Measurements from ENCODE around the gene STRBP. TPM values are rescaled to one million over a fixed set of nuclear protein-coding genes. Genes with fewer than 3 reads are reported as not detected.

The STRBP gene
- total RNA-seq, 1 experiment from 2014 or later, result 96.3 TPM

DNA sequence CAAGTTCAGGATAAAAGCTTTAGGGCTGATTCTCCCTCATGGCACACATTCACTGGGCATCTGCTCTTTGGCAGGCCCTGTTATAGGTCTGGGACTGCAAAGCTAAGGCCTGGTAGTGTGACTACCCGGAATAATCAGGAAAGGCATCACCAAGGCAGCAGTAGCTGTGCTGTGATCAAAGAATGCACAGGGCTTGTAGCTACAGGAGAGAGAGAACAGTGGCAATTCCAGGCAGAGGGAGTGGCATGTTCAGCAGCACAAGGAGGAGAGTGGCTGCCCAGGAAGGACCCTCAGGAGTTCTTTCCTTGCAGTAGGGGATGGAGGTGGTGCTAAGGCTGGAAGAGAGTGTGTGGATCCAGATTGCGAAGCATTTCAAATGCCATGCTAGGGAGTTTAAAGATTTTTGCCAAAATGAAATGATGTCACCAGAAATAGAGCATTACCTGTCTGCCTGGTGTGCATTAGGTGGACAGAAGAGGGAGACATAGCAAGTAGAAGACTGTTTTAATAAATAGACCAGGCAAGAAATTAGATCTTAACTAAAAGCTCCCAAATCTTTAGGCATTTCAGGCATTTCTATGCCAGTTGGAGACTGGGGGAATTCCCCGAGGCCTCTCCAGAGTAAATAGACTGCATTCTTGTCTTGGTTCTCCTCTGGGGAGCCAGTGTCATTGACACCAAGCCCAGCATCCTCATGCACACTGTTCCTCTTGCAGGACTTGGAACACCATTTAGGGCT lies 165.8 kb downstream of the STRBP start:
- POLR2A ChIA-PET, result no interaction called here
- Mint-ChIP-seq H3K27ac (peak overlapping the region; percentile 55), H3K27me3 (ENCODE audit: low read depth) (no peaks in the 10 kb centered on the region), H3K4me1 (peaks cover 29% of the 10 kb centered on the region), H3K9me3 (no peaks in the 10 kb centered on the region), H3K36me3 (peaks cover 40% of the 10 kb centered on the region), H3K4me3 (no peak overlapping the region)
- CTCF ChIA-PET, result interaction anchor here (0.7 to 3.0 kb wide), 8 partner anchors 8 to 263 kb away, joined by 3 to 20 read pairs (median 5); partner anchors contain the start of gene CRB2
- TF ChIP-seq CREM (CRISPR knock-in tag; IDR thresholded peaks at IDR 0.05), result no peak
- no peak for TF ChIP-seq JUN (CRISPR knock-in tag; IDR thresholded peaks at IDR 0.05)
- no peak for TF ChIP-seq MXD4 (CRISPR knock-in tag; IDR thresholded peaks at IDR 0.05; ENCODE audit: borderline replicate concordance)
- TF ChIP-seq, protein P1, sequence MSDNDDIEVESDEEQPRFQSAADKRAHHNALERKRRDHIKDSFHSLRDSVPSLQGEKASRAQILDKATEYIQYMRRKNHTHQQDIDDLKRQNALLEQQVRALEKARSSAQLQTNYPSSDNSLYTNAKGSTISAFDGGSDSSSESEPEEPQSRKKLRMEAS (CRISPR knock-in tag; IDR thresholded peaks at IDR 0.05), result no peak
- peak; percentile 21 for ATAC-seq
- no peak for DNase-seq (ENCODE audit: low spot score)

DNA sequence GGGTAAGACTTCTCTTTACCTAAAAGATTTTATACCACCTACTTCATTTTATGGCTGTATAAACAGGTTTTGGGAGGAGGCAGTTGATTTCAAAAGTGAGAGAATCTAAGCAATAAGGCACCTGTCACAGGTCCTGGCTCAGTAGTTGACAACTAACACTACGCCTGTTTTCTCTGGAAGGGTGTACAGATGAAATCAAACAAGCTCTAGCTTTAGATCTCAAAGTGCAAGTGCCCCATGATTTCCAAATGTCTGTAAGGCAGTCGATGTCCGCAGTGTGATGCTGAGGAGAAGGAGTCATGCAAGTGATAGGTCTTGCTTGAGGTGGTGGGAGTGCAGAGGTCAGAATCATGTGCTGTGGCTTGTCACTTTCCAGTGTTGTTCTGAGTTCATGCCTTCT lies 168.8 kb downstream of the STRBP start:
- POLR2A ChIA-PET, result no interaction called here
- Mint-ChIP-seq H3K27me3 (ENCODE audit: low read depth) (no peaks in the 10 kb centered on the region), H3K4me1 (peaks cover 51% of the 10 kb centered on the region), H3K4me3 (no peak overlapping the region), H3K27ac (peak overlapping the region; percentile 95), H3K36me3 (peaks cover 42% of the 10 kb centered on the region), H3K9me3 (no peaks in the 10 kb centered on the region)
- ATAC-seq (no peak), DNase-seq (ENCODE audit: low spot score) (no peak)
- CTCF ChIA-PET, result interaction anchor here (1.1 kb wide), 1 partner anchor 250 kb away, joined by 3 read pairs; no protein-coding TSS in a partner anchor
- TF ChIP-seq AR (CRISPR knock-in tag; IDR thresholded peaks at IDR 0.05), result no peak
- TF ChIP-seq OVOL2 (CRISPR knock-in tag; IDR thresholded peaks at IDR 0.05; ENCODE audit: borderline replicate concordance), result no peak
- TF ChIP-seq, protein P2, sequence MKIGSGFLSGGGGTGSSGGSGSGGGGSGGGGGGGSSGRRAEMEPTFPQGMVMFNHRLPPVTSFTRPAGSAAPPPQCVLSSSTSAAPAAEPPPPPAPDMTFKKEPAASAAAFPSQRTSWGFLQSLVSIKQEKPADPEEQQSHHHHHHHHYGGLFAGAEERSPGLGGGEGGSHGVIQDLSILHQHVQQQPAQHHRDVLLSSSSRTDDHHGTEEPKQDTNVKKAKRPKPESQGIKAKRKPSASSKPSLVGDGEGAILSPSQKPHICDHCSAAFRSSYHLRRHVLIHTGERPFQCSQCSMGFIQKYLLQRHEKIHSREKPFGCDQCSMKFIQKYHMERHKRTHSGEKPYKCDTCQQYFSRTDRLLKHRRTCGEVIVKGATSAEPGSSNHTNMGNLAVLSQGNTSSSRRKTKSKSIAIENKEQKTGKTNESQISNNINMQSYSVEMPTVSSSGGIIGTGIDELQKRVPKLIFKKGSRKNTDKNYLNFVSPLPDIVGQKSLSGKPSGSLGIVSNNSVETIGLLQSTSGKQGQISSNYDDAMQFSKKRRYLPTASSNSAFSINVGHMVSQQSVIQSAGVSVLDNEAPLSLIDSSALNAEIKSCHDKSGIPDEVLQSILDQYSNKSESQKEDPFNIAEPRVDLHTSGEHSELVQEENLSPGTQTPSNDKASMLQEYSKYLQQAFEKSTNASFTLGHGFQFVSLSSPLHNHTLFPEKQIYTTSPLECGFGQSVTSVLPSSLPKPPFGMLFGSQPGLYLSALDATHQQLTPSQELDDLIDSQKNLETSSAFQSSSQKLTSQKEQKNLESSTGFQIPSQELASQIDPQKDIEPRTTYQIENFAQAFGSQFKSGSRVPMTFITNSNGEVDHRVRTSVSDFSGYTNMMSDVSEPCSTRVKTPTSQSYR (CRISPR knock-in tag; IDR thresholded peaks at IDR 0.05), result no peak
- TF ChIP-seq CREB1 (CRISPR knock-in tag; IDR thresholded peaks at IDR 0.05), result no peak
- no peak for TF ChIP-seq RELA (CRISPR knock-in tag; IDR thresholded peaks at IDR 0.05; ENCODE audit: borderline replicate concordance)
- no peak for TF ChIP-seq NR3C1 (CRISPR knock-in tag; conservative IDR thresholded peaks at IDR 0.05; ENCODE audit: low read depth)
- TF ChIP-seq KAT7 (CRISPR knock-in tag; IDR thresholded peaks at IDR 0.05; ENCODE audit: borderline replicate concordance), result no peak
- TF ChIP-seq, protein P3, sequence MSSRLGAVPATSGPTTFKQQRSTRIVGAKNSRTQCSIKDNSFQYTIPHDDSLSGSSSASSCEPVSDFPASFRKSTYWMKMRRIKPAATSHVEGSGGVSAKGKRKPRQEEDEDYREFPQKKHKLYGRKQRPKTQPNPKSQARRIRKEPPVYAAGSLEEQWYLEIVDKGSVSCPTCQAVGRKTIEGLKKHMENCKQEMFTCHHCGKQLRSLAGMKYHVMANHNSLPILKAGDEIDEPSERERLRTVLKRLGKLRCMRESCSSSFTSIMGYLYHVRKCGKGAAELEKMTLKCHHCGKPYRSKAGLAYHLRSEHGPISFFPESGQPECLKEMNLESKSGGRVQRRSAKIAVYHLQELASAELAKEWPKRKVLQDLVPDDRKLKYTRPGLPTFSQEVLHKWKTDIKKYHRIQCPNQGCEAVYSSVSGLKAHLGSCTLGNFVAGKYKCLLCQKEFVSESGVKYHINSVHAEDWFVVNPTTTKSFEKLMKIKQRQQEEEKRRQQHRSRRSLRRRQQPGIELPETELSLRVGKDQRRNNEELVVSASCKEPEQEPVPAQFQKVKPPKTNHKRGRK (CRISPR knock-in tag; IDR thresholded peaks at IDR 0.05; ENCODE audit: borderline replicate concordance), result no peak
- TF ChIP-seq GRHL2 (CRISPR knock-in tag; IDR thresholded peaks at IDR 0.05; ENCODE audit: insufficient replicate concordance, severe bottlenecking), result no peak
- TF ChIP-seq E2F5 (CRISPR knock-in tag; IDR thresholded peaks at IDR 0.05), result no peak
- TF ChIP-seq ZNF263 (CRISPR knock-in tag; IDR thresholded peaks at IDR 0.05; ENCODE audit: low read depth), result no peak
- TF ChIP-seq, protein P4, sequence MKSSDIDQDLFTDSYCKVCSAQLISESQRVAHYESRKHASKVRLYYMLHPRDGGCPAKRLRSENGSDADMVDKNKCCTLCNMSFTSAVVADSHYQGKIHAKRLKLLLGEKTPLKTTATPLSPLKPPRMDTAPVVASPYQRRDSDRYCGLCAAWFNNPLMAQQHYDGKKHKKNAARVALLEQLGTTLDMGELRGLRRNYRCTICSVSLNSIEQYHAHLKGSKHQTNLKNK (CRISPR knock-in tag; IDR thresholded peaks at IDR 0.05), result no peak
